HG02798 (cell line): ENCODE results near the gene RPTOR.

Source experiments
- ATAC-seq: cut with Tn5 transposase; IDR thresholded peaks from one replicate; pipeline ENCODE4 v1.9.1; 2021; ENCODE audit warnings: mild to moderate bottlenecking; ENCODE audit not compliant: unreplicated experiment, poor library complexity

RPTOR gene

DNA sequence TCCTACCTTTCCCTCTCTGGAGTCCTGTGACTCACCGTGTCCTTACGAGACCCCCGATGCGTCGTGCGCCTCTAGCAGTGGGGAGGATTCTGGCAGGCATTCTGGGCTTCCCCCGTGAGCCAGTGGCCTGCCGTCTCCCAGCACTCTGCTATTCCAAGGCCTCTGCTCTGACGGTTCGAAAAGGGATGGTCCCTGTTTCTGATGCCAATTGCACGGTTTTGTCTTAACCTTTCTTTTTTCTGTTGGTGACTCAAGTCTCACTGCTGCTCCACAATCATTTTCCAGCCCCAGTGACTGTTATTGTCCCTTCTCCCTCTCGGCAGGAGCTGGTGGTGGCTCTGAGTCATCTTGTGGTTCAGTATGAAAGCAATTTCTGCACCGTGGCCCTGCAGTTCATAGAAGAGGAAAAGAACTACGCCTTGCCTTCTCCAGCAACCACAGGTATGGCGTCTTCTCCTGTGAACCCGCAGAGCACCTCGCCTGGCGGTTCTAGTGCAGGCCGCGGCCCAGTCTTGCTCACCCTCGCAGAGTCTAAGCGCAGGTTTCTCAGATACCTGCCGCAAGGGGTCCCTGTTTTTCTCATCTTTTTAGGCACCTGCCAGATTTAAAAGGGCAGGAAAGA lies 346.9 kb downstream of the RPTOR start:
- peak; percentile 43 for ATAC-seq

DNA sequence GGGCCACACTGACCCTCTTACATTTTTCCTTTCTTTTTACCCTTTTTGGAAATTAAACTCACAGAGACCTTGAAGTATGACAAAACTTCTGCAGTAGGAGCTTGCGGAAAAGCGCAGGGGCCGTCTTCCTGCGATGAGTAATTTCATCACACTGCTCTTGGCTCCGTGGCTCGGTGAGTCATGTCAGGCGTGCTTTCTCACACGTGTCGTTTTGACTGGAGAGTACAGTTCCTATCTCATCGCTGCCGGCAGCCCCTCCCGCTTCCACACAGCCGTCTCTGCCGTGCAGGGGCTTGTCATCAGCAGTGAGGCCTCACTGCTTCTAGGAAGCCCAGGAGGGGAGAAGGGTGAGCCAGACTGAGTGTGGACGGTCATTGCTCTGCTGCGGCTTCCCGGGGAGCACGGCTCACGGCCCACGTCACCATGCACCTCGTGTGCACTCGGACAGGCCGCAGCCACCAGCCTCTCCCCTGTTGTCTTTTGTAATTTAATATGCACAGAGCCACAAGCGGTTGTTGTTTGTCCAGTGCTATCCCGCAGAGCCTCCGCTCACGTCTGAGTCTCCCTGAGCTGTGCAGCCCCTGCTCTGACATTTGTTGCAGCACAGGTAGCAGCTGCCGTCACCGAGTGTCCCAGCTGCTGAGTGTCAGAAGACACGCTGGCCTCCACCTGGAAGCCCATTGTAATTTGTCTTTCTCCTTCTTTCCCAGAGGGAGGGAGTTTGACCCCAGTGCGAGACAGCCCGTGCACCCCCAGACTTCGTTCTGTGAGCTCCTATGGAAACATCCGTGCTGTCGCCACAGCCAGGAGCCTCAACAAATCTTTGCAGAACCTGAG lies 347.6 kb downstream of the RPTOR start:
- peak; percentile 68 for ATAC-seq

DNA sequence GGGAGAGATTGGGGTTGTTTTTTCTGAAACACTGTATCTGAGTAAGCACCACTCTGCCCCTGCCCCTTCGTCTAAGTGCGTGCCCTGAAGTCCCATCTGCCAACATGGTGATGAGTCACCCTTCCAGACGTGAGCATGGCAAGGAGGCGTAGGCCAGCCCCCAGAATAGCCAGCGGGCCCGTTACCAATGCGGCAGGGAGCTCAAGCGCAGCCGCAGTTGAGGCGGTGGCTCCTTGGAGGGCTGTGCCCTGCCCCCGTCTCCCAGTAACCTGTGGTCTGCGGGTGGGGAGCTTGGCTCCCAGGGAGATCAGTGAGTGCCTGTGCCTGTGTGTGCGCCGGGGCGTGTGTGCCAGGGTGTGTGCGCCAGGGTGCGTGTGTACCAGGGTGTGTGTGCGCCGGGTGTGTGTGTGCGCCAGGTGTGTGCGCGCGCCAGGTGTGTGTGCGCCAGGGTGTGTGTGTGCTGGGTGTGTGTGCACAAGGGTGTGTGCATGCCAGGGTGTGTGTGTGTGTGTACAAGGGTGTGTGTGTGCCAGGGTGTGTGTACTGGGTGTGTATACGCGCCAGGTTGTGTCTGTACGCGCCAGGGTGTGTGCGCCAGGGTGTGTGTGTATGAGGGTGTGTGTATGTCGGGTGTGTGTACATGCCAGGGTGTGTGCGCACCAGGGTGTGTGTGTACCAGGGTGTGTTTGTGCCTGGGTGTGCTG lies 348.4 kb downstream of the RPTOR start:
- ATAC-seq, result no peak

DNA sequence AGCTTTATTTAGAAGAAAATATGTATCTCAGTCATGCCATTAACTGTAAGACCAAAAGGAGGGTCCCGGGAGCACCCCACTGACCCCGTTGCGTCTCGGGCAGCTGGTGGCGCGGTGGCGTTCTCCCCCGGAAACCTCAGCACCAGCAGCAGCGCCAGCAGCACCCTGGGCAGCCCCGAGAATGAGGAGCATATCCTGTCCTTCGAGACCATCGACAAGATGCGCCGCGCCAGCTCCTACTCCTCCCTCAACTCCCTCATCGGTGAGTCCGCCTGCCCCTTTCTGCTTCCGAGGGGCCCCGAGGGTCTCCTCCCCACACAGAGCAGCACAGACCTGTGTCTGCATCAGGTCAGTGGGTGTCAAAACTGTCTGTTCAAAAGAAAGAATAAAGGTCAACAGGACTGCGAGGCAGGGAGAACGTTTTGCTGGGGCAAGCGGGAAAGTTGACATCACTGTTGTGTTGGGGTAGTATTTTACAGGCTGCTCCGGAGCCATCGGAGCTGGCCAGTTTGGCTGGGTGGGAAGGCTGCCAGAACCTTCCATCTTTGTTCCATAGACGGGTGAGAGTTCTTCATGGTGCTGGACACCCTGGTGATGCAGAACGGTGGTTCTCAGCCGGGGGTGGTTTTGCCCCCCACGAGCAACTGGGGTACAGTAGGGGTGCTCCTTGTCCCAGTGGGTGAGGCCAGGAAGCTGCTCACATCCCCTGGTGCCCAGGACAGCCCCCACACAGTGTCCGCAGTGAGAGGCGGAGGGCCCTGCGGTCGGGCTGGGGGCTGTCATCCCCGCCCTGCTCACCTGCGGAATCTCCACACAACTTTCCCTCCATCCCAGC lies 349.2 kb downstream of the RPTOR start:
- no peak for ATAC-seq

DNA sequence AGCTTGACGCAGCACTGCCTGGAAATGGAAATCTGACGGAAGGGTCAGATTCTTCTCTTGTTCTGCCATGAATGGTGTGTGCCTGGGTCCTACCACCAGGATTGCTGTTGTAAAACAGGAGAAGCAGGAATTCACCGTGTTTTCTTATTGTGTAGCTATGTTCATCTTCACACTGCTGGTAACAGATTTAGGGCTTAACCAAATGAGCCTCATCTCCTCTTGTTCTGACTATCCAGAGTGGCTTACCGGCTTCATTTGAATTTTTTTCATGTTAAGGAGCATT lies 349.7 kb downstream of the RPTOR start:
- no peak for ATAC-seq

DNA sequence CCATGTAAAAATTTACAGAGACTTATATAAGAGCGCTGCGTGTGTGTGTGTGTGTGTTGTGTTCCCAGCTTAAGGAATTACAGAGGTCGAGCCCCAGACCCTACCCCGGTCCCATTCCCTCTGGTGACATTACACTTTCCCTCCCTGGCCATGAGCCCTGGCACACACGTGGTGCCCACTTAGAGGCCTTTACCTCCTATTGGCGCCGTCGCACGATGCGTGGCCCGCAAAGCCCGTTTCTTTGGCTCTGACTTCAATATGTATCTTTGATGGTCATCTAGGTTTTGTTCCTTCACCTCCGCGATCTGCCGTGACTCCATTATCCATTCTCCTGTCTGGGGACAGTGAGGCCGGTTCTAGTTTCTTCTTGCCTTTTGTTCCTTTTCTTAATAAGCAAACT lies 350.1 kb downstream of the RPTOR start:
- ATAC-seq, result no peak

DNA sequence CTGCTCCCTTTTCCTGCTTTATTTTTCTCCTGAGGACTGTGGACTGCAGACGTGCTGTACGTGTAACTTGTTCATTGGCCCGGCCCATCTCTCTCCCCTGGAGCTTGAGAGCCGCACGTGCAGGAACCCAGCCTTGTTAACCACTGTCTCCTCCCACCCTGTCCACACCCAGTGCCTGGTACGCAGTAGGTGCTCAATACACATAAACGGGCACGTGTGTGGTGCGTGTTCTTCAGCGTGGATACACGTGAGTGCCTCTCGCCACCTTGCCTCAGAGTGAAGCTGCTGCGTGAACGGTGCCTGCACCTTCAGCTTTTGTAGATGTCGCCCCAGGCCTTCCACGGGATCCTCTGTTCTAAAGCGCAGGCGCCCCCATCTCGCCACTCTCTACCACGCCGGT lies 350.7 kb downstream of the RPTOR start:
- ATAC-seq, result no peak

DNA sequence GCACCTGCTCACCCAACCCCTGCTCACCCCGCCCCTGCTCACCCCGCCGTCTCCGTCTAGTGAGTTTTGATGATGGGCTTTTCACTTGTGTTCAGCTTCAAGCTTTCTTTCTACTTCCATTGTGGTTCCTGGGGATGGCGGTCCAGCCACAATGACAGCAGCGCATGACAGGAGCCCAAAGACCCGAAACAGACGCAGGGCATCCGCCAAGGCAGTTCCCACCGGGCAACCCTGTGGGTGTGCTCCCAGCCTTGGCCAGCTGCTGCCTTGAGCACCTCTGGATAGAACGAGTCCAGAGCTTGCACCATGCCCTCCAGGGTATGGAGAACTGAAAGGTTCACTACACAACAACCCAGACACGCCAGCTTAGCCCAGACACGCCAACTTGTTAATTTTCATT lies 354.1 kb downstream of the RPTOR start:
- ATAC-seq, result no peak

DNA sequence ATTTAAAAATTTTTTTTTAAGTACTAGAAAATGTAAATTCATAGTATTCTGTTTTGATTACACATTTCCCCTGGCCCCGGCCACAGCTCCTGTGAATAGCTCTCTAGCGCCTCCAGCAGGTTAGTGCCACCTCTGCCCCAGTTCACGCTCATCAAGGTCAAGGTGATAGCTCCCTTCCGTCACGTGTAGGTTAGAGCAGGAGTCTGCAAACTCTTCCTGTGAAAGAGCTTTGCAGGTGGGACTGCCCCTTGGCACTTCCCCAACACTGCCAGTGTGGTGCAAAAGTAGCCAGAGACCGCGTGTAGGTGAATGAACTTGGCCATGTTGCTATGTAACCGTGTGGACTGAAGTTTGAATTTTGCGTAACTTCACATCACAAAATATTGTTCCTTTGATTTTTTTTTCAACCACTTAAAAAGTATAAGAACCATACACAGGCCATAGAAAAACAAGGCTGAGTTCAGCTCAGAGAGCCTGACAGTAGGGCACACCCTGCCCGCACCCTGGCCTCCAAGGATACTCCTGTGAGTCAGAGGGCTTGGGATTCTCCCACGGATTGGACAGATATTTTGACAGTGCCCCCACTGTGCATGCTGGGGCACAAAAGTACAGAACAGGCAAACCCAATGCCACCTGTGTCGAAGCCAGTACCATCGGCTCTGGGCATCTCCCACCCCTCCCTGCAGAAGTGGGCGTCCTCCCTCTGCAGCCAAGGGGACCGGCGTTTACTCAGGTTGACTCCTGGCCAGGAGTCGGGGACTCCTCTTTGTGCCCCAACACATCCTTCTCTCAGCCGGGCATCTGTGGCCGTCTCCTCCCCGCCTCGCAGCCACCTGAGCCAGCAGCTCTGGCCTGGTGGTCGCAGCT lies 355.0 kb downstream of the RPTOR start:
- ATAC-seq, result no peak

DNA sequence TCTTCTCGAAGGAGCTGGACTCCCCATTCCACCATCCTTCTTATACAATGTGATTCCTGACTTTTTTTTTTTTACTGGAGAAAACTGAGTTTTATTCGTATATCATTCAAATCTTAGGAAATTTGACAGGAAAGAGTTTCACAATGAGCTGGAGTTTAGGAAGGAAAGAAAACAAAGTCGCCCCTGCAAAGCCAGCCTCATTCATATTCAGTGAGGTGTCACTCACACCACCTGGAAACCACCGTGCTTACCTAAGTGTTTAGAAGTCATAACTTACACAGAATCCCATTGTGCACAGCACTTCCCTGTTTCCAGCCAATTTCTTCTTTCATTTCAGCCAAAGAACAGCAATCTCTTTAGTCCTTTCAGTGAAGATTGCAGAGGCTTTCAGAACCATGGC lies 356.7 kb downstream of the RPTOR start:
- ATAC-seq, result no peak

DNA sequence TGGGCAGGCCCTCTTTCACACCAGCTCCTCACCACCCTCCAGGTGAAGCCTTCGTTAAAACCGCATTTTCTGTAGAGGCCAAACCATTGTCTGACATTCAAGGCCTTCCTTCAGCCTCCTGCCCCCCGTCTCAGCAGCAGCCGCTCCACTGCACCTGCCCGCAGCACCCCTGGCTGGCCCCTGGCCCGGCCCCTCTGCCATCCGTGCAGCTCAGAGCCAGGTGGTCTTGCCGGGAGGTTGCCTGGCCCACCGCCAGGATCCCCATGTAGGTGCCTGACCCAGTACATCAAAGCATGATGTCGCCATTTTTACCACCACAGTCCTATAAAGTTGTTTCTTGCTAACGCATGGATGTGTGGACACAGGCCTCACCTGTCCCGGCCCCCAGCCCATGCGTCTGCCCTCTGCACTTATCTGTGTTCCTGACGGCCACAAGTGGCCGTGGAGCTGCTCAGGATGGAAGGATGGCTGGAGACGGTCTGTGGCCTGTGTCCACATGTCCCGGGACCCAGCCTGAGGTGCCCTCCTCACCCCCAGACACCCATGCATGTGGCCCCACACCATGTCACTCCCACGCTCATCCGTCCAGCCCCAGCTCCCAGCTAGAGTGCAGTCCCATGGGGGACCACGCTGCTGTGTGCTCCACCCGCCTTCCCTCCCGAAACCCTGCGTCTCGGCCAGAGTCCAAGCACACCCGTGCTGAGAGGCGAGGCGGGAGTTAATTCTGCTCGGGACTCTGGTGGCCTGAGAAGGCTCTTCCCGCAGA lies 357.7 kb downstream of the RPTOR start:
- ATAC-seq, result no peak

DNA sequence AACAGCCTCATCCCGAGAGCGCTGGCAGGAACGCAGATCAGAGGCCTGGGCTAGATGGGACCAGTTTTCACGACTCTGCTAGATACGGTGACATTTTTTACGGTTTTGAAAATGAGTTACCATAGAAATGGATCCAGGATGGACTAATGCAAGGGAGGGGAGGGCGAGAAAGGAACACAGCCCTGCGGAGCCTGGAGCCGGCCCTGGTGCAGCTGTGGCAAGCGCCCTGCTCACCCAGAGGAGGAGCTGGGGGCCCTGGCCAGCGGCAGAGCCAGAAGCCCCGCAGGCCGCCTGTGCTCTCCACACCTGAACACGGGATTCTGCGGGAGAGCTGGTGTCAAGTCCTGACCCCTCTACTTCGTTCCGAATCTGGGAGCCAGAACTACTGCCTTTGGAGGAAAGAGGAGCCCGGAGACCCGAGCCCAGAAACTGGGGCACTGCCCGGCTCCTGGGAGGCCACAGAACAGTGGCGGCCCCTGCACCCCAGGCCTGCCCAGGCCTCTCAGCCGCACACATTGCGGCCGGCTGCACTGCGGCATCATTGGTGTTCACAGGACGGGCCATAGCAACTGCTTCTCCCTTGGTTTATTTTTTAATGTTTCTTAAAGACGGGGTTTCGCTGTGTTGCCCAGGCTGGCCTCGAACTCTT lies 358.4 kb downstream of the RPTOR start:
- no peak for ATAC-seq

DNA sequence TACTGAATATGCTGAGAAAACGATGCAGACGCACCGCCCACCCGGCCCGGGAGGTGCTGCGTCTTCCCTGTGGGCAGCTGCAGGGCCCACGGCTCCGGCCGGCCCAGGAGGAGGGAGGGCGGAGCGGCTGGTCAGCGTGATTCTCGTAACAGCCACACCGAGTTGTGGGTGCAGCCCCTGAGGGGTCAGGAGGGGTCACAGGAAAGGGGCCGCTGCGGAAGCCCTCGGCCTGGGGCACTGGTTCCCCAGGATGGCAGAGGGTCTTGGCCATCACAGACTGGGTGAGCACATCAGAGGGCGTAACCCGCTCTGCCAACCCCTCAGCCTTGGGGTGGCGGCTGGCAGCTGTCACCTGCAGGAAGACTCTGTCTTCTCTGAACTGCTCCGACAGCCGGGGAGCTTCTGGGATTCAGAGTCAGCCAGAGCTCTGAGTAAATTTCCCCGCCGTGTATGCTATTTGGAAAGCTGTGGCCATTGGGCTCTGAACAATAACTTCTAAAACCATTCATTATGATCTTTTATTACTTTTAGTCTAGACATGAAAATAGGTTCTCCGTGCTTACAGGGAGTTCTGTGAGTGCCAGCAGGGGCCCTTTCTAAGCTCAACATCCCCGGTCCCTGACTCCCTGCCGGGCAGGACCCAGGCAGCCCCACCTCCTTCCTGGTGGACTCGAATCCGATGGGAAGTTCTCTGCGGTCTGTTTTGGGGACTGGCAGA lies 359.6 kb downstream of the RPTOR start:
- ATAC-seq, result no peak

DNA sequence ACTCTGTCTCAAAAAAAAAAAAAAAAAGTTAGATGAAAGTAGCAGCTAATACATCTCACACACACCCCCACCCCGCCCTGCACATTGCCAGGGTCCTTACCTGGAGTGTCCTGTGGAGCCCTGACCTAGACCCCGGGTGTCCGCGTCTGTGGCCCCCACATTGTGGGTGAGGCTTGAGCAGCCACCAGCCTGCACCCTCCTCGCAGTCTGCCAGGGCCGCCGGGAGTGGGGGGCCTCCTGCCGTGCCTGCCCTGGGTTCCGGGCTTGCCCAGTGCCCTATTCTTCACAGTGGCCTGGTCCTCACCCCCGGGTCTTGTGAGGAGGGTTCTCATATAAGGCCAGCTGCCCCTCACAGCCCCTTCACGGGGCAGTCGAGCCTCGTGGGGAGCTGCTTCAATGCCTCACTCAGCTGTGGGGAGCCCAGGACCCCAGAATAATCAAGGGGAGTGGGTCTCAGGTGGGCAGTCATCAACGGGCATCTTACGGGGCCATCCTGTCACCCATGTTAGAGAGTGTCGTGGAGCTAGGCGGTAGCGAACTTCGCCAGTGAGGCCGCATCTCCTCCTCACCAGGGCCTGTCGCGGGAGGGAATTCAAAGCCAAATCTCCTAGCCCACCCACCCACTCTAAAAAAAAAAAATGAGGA lies 361.1 kb downstream of the RPTOR start:
- no peak for ATAC-seq

DNA sequence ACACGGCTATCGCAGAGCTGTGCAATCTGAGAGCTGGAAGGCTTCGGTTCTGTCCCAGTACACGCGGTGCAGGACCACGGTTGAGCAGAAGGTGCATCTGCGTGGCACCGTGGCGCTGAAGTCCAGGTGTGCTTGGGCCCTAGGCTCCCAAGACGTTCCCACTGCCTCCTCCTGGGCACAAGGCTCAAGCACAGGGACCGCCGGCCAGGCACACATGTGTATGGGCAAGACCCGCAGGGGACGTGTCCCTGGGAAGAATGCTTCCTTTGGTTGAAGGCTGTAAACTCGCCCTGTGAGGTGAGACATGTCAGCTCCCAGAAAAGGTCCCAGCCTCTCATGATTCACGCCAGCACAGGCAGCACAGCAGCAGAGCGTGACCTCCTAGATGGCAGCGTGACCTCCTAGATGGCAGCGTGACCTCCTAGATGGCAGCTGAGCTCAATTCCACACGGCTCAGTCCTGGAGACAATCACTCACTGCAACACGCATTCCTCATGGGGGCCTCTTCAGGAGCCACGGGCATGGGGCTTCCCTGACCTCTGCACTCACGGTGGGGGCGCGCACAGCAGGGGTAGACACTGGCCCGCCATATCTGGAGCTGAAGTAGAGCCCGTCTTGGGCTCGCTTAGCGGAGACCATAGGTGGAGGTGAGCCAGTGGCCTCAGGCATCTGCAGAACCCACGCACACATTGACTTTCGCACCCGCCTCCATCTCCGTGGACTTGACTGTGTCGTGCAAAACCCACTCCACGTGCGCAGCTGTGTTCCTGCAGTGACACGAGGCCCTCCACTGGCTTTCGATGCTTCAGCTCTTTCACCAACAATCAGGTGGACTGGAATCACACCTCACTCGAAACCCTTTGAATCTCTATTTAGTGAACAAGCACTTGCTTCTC lies 362.0 kb downstream of the RPTOR start:
- no peak for ATAC-seq

DNA sequence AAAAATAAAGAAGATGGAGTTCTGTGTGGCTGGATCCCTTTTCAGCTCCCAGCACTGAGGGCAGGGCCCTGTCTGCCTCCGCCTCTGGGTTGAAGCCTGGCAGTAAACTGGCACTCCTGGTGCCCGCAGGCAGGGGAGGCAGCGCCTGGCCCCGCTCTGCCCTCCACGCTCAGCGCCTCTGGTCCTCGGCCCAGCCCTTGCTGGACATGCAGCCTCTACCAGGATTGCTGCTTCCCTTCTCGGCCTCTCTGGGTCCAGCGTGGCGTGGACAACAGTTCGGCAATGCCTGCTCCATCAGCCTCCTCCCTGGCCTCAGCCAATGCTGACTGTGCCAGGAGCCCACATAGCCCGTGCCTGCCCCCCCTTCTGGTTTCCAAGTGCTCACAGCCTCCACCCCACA lies 362.6 kb downstream of the RPTOR start:
- ATAC-seq, result no peak

DNA sequence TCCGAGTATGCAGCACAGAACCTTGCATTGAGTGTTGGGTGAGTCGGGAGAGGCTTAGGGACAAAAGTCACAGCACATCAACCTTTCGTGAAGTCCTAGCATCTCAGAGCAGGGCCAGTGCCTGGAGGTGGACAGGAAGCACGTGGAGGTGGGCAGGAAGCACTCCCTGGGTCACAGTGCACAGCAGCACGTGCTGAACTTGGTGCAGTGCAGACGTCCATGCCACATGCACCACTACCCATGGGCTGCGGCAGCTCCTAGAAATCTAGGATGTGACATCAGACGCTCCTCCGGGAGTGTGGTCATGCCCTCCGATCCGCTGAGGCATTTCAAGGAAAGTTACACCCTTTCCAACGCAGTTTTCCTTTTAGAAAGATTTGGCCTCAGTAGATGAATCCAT lies 363.6 kb downstream of the RPTOR start:
- ATAC-seq, result no peak
